H1 (cell line): ENCODE data around the gene RTN4RL2. TPM values are rescaled to one million over a fixed set of nuclear protein-coding genes. Genes with fewer than 3 reads are reported as not detected.

Experiments used
- CTCF ChIA-PET: fragments of 300-600 bp; sonication (Branson Sonifier 250); formaldehyde crosslinking; loops from one replicate; lab custom pipeline; 2021; ENCODE audit not compliant: partially characterized antibody; lab: Charles Lee
- POLR2A ChIA-PET: fragments of 300-600 bp; sonication (Branson Sonifier 250); formaldehyde crosslinking; loops from one replicate; lab custom pipeline; 2021; ENCODE audit warnings: inconsistent platforms; ENCODE audit not compliant: partially characterized antibody; lab: Charles Lee
- DNase-seq, 2 experiments: peaks; one replicate each; pipeline versions ENCODE4 v3.0.0 to v3.0.0-alpha.2; 2010 to 2022; ENCODE audit warnings: low spot score in 2 of 2, low read depth in 1 of 2, mixed read lengths in 1 of 2
- FAIRE-seq: peaks from 2 replicates; lab custom pipeline; 2011; peaks lifted over from hg19 to GRCh38; lab: Jason Lieb, UNC
- H2AFZ ChIP-seq: 2 replicates; pipeline ENCODE4 v1.8.1; 2012; ENCODE audit warnings: low read length, inconsistent platforms
- H2AK5ac ChIP-seq: 2 replicates; pipeline ENCODE4 v1.6.1; 2013; ENCODE audit warnings: low read depth, low read length
- H2BK120ac ChIP-seq: replicated peaks from 2 replicates; pipeline ENCODE3; 2013; ENCODE audit warnings: low read depth, low read length, inconsistent platforms
- H2BK12ac ChIP-seq: 2 replicates; pipeline ENCODE4 v1.6.1; 2013; ENCODE audit warnings: low read depth, low read length
- H2BK15ac ChIP-seq: 2 replicates; pipeline ENCODE4 v1.6.1; 2013; ENCODE audit warnings: low read length
- H2BK20ac ChIP-seq: 2 replicates; pipeline ENCODE4 v1.6.1; 2013; ENCODE audit warnings: low read length
- H2BK5ac ChIP-seq: 2 replicates; pipeline ENCODE4 v1.6.1; 2013; ENCODE audit warnings: low read depth, low read length
- H3K14ac ChIP-seq: 2 replicates; pipeline ENCODE4 v1.6.1; 2013; ENCODE audit warnings: inconsistent platforms; ENCODE audit not compliant: insufficient read length
- H3K18ac ChIP-seq: 2 replicates; pipeline ENCODE4 v1.6.1; 2013; ENCODE audit warnings: low read length; ENCODE audit errors: extremely low read depth
- H3K23ac ChIP-seq: 2 replicates; pipeline ENCODE4 v1.6.1; 2013; ENCODE audit warnings: inconsistent platforms; ENCODE audit not compliant: insufficient read length
- H3K23me2 ChIP-seq: 2 replicates; pipeline ENCODE4 v1.6.1; 2013; ENCODE audit warnings: low read depth, low read length
- H3K27ac ChIP-seq: 2 replicates; pipeline ENCODE4 v1.6.1; 2011; ENCODE audit warnings: low read depth, low read length, inconsistent platforms
- H3K27me3 ChIP-seq, 4 experiments: replicated peaks in 1 of 4; 1 replicate in 1 of 4; 2 replicates in 3 of 4; pipeline versions ENCODE4 v1.6.1 to v1.8.1; 2011 to 2013; ENCODE audit warnings: low read length in 3 of 4, mild to moderate bottlenecking in 3 of 4, inconsistent platforms in 2 of 4, mixed read lengths in 2 of 4, moderate library complexity in 1 of 4; ENCODE audit not compliant: control insufficient read depth in 3 of 4, insufficient read depth in 3 of 4; ENCODE audit errors: extremely low read depth in 1 of 4
- H3K36me3 ChIP-seq, 4 experiments: 2 replicates each; pipeline versions ENCODE4 v1.6.1 to v1.8.1; 2011 to 2013; ENCODE audit warnings: mild to moderate bottlenecking in 4 of 4, low read length in 3 of 4, moderate library complexity in 2 of 4, control low read depth in 1 of 4, inconsistent platforms in 1 of 4; ENCODE audit not compliant: insufficient read depth in 4 of 4, control insufficient read depth in 2 of 4
- H3K4ac ChIP-seq: replicated peaks from 2 replicates; pipeline ENCODE3; 2013; ENCODE audit warnings: low read length, low read depth, mixed read lengths, inconsistent platforms; ENCODE audit not compliant: insufficient read length
- H3K4me1 ChIP-seq, 4 experiments: replicated peaks in 1 of 4; 1 replicate in 1 of 4; 2 replicates in 3 of 4; pipeline versions ENCODE4 v1.6.1 to v1.8.1; 2011 to 2013; ENCODE audit warnings: low read length in 3 of 4, inconsistent platforms in 2 of 4, mixed read lengths in 1 of 4; ENCODE audit not compliant: insufficient read depth in 4 of 4, control insufficient read depth in 3 of 4
- H3K4me2 ChIP-seq, 2 experiments: 2 replicates each; pipeline versions ENCODE4 v1.6.1 to v1.8.1; 2011 to 2013; ENCODE audit warnings: low read depth in 2 of 2, low read length in 2 of 2, control low read depth in 1 of 2, inconsistent platforms in 1 of 2, mild to moderate bottlenecking in 1 of 2; ENCODE audit not compliant: insufficient read depth in 1 of 2
- H3K4me3 ChIP-seq, 4 experiments: fragments of 200-600, 300-600 bp in 1 of 4; sonication (generic), shearing (Covaris generic), sonication (Bioruptor Twin) in 1 of 4; 2 replicates each; pipeline versions ENCODE4 v1.5.1 to v1.8.1; 2011 to 2016; ENCODE audit warnings: low read length in 4 of 4, low read depth in 3 of 4, control low read depth in 2 of 4, inconsistent platforms in 2 of 4, mild to moderate bottlenecking in 2 of 4, mixed read lengths in 1 of 4, moderate library complexity in 1 of 4; ENCODE audit not compliant: insufficient read depth in 2 of 4; ENCODE audit errors: extremely low read depth in 1 of 4
- H3K56ac ChIP-seq: replicated peaks from 2 replicates; pipeline ENCODE3; 2013; ENCODE audit warnings: low read depth, mild to moderate bottlenecking, mixed read lengths, low read length, inconsistent platforms; ENCODE audit not compliant: insufficient read length
- H3K79me1 ChIP-seq: 2 replicates; pipeline ENCODE4 v1.6.1; 2013; ENCODE audit warnings: low read depth, low read length, control low read depth
- H3K79me2 ChIP-seq, 2 experiments: 2 replicates each; pipeline versions ENCODE4 v1.6.1 to v1.8.1; 2012 to 2013; ENCODE audit warnings: low read length in 2 of 2, mild to moderate bottlenecking in 2 of 2, inconsistent platforms in 1 of 2; ENCODE audit not compliant: insufficient read depth in 2 of 2, control insufficient read depth in 1 of 2
- H3K9ac ChIP-seq, 4 experiments: replicated peaks in 1 of 4; 1 replicate in 1 of 4; 2 replicates in 3 of 4; pipeline versions ENCODE4 v1.6.1 to v1.8.1; 2011 to 2013; ENCODE audit warnings: low read depth in 3 of 4, low read length in 3 of 4, control low read depth in 2 of 4, mild to moderate bottlenecking in 2 of 4, moderate library complexity in 2 of 4, inconsistent platforms in 1 of 4; ENCODE audit errors: extremely low read depth in 1 of 4
- H3K9me3 ChIP-seq, 2 experiments: 2 replicates each; pipeline versions ENCODE4 v1.6.1 to v1.8.1; 2012 to 2013; ENCODE audit warnings: mild to moderate bottlenecking in 2 of 2, moderate library complexity in 2 of 2, control low read depth in 1 of 2, inconsistent platforms in 1 of 2, low read depth in 1 of 2, low read length in 1 of 2, mixed read lengths in 1 of 2; ENCODE audit not compliant: insufficient read depth in 2 of 2
- H4K20me1 ChIP-seq, 2 experiments: replicated peaks in 1 of 2; 2 replicates each; pipeline versions ENCODE3 to v1.8.1; 2011 to 2013; ENCODE audit warnings: inconsistent platforms in 2 of 2, low read length in 2 of 2, mild to moderate bottlenecking in 1 of 2; ENCODE audit not compliant: insufficient read depth in 2 of 2, control insufficient read depth in 1 of 2
- H4K5ac ChIP-seq: 2 replicates; pipeline ENCODE4 v1.6.1; 2013; ENCODE audit warnings: low read length, low read depth, mixed read lengths, inconsistent platforms; ENCODE audit not compliant: insufficient read length
- H4K8ac ChIP-seq: 2 replicates; pipeline ENCODE4 v1.8.0; 2013; ENCODE audit warnings: mild to moderate bottlenecking, moderate library complexity, low read length, inconsistent platforms; ENCODE audit not compliant: insufficient read depth; ENCODE audit errors: extremely low read depth
- H4K91ac ChIP-seq: replicated peaks from 2 replicates; pipeline ENCODE3; 2013; ENCODE audit warnings: low read length, mixed read lengths, inconsistent platforms; ENCODE audit not compliant: insufficient read length
- CHD2 ChIP-seq: IDR thresholded peaks from 2 replicates; pipeline ENCODE4 v1.6.1; 2012; ENCODE audit warnings: low read length, improper control_type of control experiment
- RAD21 ChIP-seq, 2 experiments: IDR thresholded peaks in 1 of 2; conservative IDR thresholded peaks in 1 of 2; 2 replicates each; pipeline ENCODE4 v1.6.1; 2011; ENCODE audit warnings: low read depth in 2 of 2, low read length in 2 of 2, improper control_type of control experiment in 1 of 2, inconsistent platforms in 1 of 2, mild to moderate bottlenecking in 1 of 2, moderate library complexity in 1 of 2
- RXRA ChIP-seq: IDR thresholded peaks from 2 replicates; pipeline ENCODE4 v1.6.1; 2011; ENCODE audit warnings: low read depth, mild to moderate bottlenecking, low read length, moderate library complexity; ENCODE audit not compliant: insufficient read depth
- SUZ12 ChIP-seq: fragments of 200-600 bp; sonication (generic); IDR thresholded peaks from 2 replicates; pipeline ENCODE4 v1.6.1; 2012; ENCODE audit warnings: mild to moderate bottlenecking, inconsistent platforms, low read length, moderate library complexity, mixed read lengths
- WGBS, 2 experiments: shearing (Covaris generic) in 1 of 2; methylation state at CpG; one replicate each; pipeline versions ENCODE4 v1.1.6 to v1.1.7; 2013 to 2015; ENCODE audit warnings: low lambda C conversion rate in 2 of 2, mixed read lengths in 2 of 2, inconsistent platforms in 1 of 2, low coverage in 1 of 2, missing lambda C conversion rate in 1 of 2; ENCODE audit not compliant: insufficient replicate concordance in 2 of 2, insufficient coverage in 1 of 2, insufficient read length in 1 of 2; ENCODE audit errors: extremely low coverage in 1 of 2, missing lambda C conversion rate in 1 of 2; 5-methylcytosine and 5-hydroxymethylcytosine counted together
- polyA plus RNA-seq, 7 experiments: library from polyadenylated mRNA; depleted of rRNA in 3 of 7; stranded (reverse) in 5 of 7; unstranded in 2 of 7; fragments of >200 nt in 5 of 7; fragments of 200-250 nt in 2 of 7; gene quantifications; 1 replicate in 5 of 7; 2 replicates in 1 of 7; 4 replicates in 1 of 7; pipeline versions ENCODE4 v1.2.1 to v1.2.3, GENCODE V29; 2011 to 2013; ENCODE audit warnings: missing spikeins in 2 of 7, mixed read lengths in 2 of 7
- total RNA-seq: library from RNA; stranded (reverse); fragmentation: NEBNext Ultra II Directional; extraction: Animal tissue kit (Norgen Biotek cat#: 25700); gene quantifications from 2 replicates; pipeline ENCODE4 v1.2.1, GENCODE V29; 2021

RTN4RL2 gene
- total and polyA plus RNA-seq, 2 of the 8 experiments (the other 6 are each of a cell fraction or from before 2014, with no cell fraction given): 11.4 to 23.7 TPM

DNA sequence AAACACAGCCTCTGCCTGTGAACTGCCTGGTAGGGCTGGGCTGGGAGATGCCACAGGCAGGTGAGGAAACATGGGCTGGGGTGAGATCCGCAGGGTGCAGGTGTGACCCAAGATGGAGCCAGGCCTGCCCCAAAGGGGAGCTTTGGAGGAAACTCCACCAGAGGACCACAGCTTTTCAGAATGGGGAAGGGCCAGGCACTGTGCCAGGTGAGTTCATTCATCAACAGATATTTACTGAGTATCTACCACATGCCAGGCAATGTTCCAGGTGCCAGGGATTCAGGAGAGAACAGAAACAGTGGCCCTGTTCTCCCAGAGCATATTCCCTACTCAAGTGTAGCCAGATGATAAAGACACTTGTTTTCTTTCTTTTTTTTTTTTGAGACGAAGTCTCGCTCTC is 11.2 kb downstream of the RTN4RL2 start:
- no peak overlapping the region for H2BK120ac ChIP-seq
- no peaks in the 10 kb centered on the region for H3K79me1 ChIP-seq
- H3K36me3 ChIP-seq: peaks cover 0 to 11% (median 6%) of the 10 kb centered on the region in 4 experiments; a peak in 4 of 8 replicates
- no peak overlapping the region for H2AFZ ChIP-seq
- H3K9ac ChIP-seq: no peak overlapping the region
- no peak for DNase-seq
- 100% methylated on average over 1 of the region's 3 CpGs; no CpG with 5 or more reads in 1 of the 2 experiments for whole genome bisulfite sequencing, 2 experiments
- no peak overlapping the region for H3K4me2 ChIP-seq
- no peak overlapping the region for H4K91ac ChIP-seq
- no peak overlapping the region for H2AK5ac ChIP-seq
- peaks cover 4 to 26% (median 19%) of the 10 kb centered on the region in 4 experiments for H3K4me1 ChIP-seq
- no peak for FAIRE-seq
- no peak overlapping the region for H3K27ac ChIP-seq
- 0 out of 2 replicates have a peak overlapping the region, but pooled peaks have one; percentile 46 for H2BK15ac ChIP-seq
- H3K18ac ChIP-seq: no peak overlapping the region
- H3K23me2 ChIP-seq: peaks cover 7% of the 10 kb centered on the region; the same call in 1 of the 2 replicates
- no peak overlapping the region for H3K23ac ChIP-seq
- POLR2A ChIA-PET: interaction anchor here (1.0 to 5.2 kb wide), 2 partner anchors 9 to 42 kb away, joined by 3 to 60 read pairs; partner anchors contain the start of gene RTN4RL2
- no peak overlapping the region for H3K4me3 ChIP-seq
- H4K20me1 ChIP-seq: peaks cover 4 to 12% of the 10 kb centered on the region in 2 experiments
- no peak overlapping the region for H4K5ac ChIP-seq
- no peak overlapping the region for H2BK12ac ChIP-seq
- no peak overlapping the region for H3K56ac ChIP-seq
- H2BK5ac ChIP-seq: no peak overlapping the region
- H3K14ac ChIP-seq: no peak overlapping the region
- CTCF ChIA-PET: interaction anchor here (2.1 to 4.5 kb wide), 5 partner anchors 8 to 21 kb away, joined by 15 to 45 read pairs (median 31); partner anchors contain the start of gene RTN4RL2
- H3K4ac ChIP-seq: no peak overlapping the region
- no peaks in the 10 kb centered on the region for H3K79me2 ChIP-seq
- peaks cover 0 to 22% (median 15%) of the 10 kb centered on the region in 4 experiments; a peak in 6 of 7 replicates for H3K27me3 ChIP-seq
- H2BK20ac ChIP-seq: no peak overlapping the region
- H3K9me3 ChIP-seq: no peaks in the 10 kb centered on the region
- no peak overlapping the region for H4K8ac ChIP-seq
- TF ChIP-seq RXRA: no peak
- TF ChIP-seq SUZ12: no peak
- no peak for TF ChIP-seq RAD21 (IDR thresholded peaks at IDR 0.05 in 1 of 2, conservative IDR thresholded peaks at IDR 0.05 in 1 of 2; ENCODE audit: low read depth in 2 of 2, low read length in 2 of 2)
- TF ChIP-seq CHD2: no peak
